Peyer's patch (tissue), 4 donors: ENCODE results near the gene SCARB2.

ENCODE experiments used
- POLR2A ChIP-seq, 2 donors: fragments of 450-650 bp; IDR thresholded peaks; one replicate each; pipeline ENCODE4 v1.5.1; 2017; ENCODE audit warnings: antibody characterized with exemption in 2 of 2, mild to moderate bottlenecking in 2 of 2, moderate library complexity in 2 of 2
- TF ChIP-seq, protein P1 (sequence below), 6 experiments: fragments of 450-650 bp in 4 of 6; fragments of 200-600 bp in 2 of 6; sonication (generic) in 1 of 6; IDR thresholded peaks; one replicate each; pipeline ENCODE4 v1.5.1; 2017 to 2019; ENCODE audit warnings: antibody characterized with exemption in 6 of 6, mild to moderate bottlenecking in 3 of 6, moderate library complexity in 1 of 6

GRCh38 chr4:76175336-76175735, 38.3 kb downstream of the SCARB2 start:
- TF ChIP-seq, protein P1, sequence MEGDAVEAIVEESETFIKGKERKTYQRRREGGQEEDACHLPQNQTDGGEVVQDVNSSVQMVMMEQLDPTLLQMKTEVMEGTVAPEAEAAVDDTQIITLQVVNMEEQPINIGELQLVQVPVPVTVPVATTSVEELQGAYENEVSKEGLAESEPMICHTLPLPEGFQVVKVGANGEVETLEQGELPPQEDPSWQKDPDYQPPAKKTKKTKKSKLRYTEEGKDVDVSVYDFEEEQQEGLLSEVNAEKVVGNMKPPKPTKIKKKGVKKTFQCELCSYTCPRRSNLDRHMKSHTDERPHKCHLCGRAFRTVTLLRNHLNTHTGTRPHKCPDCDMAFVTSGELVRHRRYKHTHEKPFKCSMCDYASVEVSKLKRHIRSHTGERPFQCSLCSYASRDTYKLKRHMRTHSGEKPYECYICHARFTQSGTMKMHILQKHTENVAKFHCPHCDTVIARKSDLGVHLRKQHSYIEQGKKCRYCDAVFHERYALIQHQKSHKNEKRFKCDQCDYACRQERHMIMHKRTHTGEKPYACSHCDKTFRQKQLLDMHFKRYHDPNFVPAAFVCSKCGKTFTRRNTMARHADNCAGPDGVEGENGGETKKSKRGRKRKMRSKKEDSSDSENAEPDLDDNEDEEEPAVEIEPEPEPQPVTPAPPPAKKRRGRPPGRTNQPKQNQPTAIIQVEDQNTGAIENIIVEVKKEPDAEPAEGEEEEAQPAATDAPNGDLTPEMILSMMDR (IDR thresholded peaks at IDR 0.05), result no peak
- no peak for TF ChIP-seq POLR2A (IDR thresholded peaks at IDR 0.05)
